ELF-1 (cell line): ENCODE measurements around the gene WNT5B.

Source experiments
- DNase-seq: peaks from one replicate; pipeline ENCODE4 v3.0.0-alpha.2; 2016; ENCODE audit warnings: low read depth, low spot score

WNT5B gene

GRCh38 chr12:1630133-1630826 is 1.2 kb downstream of the WNT5B start:
- DNase-seq = peak; percentile 61

- DNase-seq = peak; percentile 77
Measured at GRCh38 chr12:1630827-1631591, 2.0 kb downstream of the WNT5B start.

DNA sequence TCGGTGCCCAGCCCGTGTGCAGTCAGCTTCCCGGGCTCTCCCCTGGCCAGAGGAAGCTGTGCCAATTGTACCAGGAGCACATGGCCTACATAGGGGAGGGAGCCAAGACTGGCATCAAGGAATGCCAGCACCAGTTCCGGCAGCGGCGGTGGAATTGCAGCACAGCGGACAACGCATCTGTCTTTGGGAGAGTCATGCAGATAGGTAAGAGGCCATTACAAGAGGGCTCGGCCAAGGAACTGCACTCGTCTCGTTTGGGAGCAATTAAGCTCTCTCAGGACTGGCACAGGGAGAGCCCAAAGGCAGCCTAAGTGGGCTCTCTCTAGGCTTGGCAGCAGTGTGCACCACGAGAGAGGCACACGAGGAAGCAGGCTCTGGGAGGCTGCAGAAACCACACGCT is 3.7 kb downstream of the WNT5B start:
- DNase-seq = no peak

DNA sequence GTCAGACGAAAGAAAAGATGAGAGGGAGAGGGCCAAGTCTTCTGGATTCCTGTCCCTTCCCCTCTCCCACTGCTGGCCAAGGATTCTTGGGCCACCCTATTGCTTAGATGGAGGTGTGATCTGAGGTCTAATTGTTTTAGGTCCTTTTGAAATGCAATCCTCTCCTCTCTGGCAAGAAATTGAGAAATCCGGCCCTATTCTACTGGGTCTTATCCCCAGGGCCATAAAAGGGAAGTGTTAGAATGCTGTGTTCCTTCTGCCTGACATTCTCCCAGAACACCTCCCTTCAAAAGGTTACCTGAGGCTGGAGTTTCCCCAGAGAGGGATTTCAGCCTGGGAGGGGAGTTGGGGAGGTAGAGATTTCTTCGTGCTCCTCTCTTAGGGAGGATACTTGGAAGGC is 4.4 kb downstream of the WNT5B start:
- peak; percentile 76 for DNase-seq

DNA sequence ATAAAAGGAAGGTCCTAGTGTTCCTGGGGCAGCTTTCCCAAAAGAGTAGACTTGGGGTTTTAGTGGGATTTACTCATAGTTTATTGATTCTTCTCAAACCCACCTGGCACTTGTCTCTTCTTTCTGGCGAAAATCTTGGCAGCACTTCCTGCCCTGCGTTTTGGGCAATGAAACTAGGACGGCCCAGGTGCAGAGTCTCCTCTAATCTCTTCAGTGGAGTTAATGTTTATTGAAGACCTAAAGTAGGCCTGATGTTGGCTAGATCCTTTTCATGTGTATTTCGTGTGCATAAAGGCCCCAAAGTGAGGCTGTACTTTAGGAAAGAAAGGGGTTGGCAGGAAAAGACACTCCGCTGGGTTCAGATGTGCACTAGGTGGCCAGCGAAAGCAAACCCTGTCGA is 5.1 kb downstream of the WNT5B start:
- no peak for DNase-seq

DNA sequence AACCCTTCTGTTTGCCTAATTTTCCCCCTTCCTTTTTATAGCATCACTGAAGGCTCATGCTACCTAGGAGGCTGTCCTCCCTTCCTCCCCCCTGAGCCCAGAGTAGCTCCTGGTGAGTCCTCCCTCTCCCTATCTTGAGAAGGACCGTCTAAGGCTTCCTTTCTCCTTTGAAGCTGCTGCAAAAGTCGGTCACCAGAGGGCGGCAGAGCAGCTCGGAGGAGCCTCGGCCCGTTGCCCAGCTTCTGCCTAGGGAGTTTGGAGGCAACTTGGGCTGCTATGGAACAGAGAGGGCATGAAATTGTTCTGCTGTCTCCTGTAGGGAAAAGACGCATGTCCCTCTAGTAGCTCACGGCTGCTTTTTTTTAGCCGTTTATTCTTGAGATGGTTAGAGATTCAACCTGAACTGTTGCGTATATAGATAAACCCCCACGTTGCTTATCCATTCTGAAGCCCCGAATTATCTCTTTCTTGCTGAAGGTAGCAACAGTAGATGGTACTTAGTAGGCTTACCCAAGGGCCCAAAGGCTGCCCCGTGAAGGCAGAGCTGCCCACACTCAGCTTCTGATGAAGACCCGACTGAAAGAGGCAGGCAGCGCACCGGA is 5.7 kb downstream of the WNT5B start:
- peak; percentile 84 for DNase-seq

- DNase-seq = no peak
Measured at GRCh38 chr12:1635301-1636095, 6.5 kb downstream of the WNT5B start.

DNA sequence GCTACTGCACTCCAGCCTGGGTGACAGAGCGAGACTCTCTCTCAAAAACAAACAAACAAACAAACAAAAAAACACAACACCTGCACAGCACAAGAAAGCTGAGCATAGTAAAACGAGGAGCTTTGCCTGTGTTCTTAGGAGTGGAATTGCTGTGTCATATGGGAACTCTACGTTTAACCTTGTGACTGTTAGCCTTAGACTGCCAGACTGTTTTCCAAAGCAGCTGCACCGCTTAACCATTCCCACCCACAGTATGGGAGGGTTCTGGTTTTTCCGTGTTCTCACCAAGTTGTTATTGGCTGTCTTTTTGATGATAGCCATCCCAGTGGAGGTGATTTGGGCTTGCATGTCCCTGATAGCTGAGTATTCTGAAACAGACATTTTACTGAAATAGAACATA is 9.2 kb downstream of the WNT5B start:
- DNase-seq = no peak

GRCh38 chr12:1639538-1639937 is 10.5 kb downstream of the WNT5B start:
- DNase-seq = no peak

- DNase-seq = no peak
Measured at GRCh38 chr12:1640328-1641234, 11.6 kb downstream of the WNT5B start.

DNA sequence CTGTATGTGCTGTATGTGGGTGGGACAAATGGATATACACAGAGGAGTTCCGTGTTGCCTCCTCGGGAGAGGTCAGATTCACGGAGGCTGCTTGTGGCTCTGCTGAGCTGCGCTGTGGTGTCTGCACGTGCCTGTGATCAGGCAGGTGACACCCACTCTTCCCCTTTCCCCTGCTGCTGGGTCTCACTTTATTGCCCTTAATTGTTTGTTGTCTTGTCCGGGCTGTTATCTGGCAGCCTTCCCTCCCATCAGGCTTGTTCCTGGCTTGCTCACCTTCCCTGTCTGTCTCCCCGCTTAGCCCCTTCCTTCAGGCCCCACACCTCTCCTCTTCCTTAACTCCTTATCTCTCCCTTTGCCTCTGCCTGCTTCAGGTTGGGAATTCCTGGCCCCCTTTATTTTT is 13.5 kb downstream of the WNT5B start:
- peak; percentile 62 for DNase-seq

- DNase-seq = no peak
Measured at GRCh38 chr12:1643043-1643442, 14.0 kb downstream of the WNT5B start.

DNA sequence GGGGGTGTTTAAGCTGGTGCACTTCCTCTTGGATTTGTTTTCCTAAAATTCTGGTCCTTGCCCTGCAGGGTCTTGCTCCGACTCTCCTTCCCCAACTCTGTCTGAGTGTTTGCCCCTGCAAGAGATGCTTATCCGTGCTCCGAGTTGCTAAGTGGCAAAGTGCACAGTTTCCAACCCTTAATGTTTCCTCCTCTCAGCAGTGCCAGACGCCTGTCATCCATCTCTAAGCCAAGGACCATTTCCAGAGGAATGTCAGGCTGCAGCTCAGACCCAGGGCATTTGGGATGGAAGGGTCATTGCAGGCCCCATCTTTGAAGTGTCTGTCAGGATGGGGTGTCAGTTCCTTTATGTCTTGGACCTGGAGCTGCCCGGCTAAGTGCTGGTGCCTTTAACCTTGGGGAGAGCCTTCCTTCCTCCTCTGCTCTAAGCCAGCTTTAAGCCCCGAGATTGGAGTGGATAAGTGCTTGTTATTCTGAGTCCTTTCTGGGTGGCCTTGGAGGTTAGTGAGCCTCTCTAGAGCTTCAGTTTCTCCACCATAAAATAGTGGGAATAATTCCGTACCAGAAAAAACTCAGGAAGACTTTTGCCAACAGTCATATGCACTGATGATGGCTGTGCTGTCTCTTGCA is 15.0 kb downstream of the WNT5B start:
- no peak for DNase-seq

DNA sequence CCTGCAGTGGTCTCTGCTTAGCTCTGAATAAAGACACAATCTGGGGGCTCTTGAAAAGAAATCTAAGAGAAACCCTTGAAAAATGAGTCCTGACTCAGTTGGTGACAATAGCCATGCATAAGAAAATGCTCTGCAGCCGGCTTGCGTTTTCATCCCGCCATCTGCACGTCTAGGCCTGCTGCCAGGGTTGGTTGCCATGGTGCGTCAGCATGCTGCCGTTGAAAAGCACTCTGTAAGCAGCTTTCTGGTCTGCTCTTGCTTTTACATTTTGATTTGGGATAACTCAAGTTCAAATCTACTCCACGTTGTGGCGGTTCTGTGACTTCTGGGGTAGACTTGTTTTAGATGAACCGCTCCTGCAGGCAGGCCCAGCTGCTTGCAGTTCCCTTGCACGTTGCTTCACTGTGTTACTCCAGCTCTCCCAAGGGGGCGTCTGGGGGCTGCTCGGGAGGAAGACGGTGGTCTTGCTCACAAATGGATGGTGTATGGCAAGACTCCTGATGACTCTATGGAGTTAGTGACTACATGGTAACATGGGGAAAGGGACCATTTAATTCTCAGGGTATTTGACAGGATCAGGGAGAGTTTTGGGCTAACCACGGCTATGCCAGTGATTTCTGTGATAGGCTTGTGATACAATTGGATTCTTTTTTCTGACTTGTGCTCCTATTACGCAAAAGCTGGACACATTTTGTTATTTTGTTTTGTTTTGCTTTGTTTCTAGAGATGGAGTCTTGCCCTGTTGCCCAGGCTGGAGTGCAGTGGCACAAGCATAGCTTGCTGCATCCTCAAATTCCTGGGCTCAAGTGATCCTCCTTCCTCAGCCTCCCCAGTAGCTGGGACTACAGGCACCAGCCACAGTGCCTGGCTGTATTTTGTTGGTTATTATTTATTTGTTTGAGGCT is 15.8 kb downstream of the WNT5B start:
- DNase-seq = no peak

GRCh38 chr12:1645819-1646218 is 16.8 kb downstream of the WNT5B start:
- no peak for DNase-seq

- DNase-seq = no peak
Measured at GRCh38 chr12:1646569-1647284, 17.7 kb downstream of the WNT5B start.

DNA sequence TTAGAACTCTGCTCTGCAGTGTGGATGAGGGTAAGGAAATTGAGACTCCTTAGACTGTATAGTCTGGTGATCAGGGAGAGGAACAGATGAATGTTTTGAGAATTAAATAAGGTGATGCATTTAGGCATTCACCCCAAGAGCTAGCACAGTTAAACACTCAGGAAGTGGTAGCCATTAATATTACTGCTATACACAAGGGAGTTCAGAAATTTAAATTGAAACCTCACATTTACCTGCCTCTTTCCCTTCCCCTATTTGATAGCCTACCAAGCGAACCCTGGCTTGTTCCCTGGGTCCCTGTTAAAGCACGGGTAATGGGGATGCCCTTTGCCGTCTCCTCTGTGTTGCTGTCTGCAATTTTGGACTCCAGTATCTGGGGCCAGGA is 18.2 kb downstream of the WNT5B start:
- no peak for DNase-seq

DNA sequence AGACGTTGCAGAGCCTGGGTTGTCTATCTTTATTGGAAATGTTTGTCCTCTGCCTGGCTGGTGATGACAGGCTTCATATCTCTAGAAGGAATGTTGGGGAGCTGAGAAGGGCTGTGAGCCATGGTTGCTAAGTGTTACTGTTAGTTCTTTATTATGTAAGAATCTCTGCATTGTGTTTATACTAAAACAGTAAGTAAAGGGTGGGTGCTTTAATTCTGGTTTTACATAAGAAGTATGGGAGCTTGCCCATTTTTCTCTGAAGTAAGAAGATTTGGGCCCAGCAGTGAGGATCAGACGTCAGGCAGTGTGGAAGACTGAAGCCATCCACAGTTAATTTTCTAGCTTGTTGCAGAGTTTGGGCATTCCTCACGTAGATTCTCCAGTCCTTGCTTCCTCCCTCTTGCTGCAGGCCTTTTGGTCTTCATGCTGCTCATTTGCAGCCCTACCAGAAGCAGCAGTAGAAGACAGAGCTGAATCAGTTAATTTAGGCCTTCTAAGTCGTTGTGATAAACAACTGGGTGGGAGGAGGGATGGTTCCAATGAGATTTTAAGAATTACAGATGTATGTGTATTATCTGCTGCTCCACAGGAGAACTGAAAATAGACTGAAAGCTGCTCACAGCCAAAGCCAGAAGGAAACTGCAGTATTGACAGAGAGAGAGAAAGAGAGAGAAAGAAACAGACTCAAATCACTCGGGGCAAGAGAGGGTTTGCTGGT is 21.4 kb downstream of the WNT5B start:
- DNase-seq = no peak
